Measurements from ENCODE around the gene ZNF547. TPM values are rescaled to one million over a fixed set of nuclear protein-coding genes. Genes with fewer than 3 reads are reported as not detected.
"Not testable (repeated sequence)": the region's sequence is repeated elsewhere in the genome, so short reads cannot be mapped to it uniquely, and the experiment has no call there.

ZNF547 gene
- total RNA-seq, 1 donor from 2014 or later, result 5.2 TPM

DNA sequence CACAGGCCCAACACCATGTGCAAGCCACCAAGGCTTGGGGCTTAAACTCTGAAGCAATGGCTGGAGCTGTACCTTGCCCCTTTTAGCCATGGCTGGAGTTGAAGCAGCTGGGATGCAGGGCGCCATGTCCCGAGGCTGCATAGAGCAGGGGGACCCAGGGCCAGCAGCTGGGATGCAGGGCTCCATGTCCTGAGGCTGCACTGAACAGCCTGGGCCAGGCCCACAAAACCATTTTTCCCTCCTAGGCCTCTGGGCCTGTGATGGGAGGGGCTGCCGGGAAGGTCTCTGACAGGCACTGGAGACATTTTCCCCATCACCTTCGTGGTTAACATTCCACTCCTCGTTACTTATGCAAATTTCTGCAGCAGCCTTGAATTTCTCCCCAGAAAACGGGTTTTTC is 10.8 kb downstream of the ZNF547 start:
- peaks cover 81% of the 10 kb centered on the region for H3K36me3 Mint-ChIP-seq (ENCODE audit: low read depth)

DNA sequence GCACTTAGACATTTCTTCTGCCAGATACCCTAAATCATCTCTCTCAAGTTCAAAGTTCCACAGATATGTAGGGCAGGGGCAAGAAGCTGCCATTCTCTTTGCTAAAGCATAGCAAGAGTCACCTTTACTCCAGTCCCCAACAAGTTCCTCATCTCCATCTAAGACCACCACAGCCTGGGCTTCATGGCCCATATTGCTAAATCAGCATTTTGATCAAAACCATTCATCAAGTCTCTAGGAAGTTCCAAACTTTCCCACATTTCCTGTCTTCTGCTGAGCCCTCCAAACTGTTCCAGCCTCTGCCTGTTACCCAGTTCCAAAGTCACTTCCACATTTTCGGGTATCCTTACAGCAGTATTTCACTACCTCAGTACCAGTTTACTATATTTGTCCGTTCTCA is 11.3 kb downstream of the ZNF547 start:
- Mint-ChIP-seq H3K9me3 (peaks cover 19% of the 10 kb centered on the region), H3K36me3 (ENCODE audit: low read depth) (peaks cover 82% of the 10 kb centered on the region)
- H3K4me1 Mint-ChIP-seq; H3K27me3 Mint-ChIP-seq (ENCODE audit: low read depth); H3K4me3 Mint-ChIP-seq; H3K27ac Mint-ChIP-seq (ENCODE audit: unreplicated experiment); DNase-seq (ENCODE audit: low read depth, low spot score): not testable (repeated sequence)

More for the DNA sequence above, 10.8 kb downstream of the ZNF547 start:
- Mint-ChIP-seq H3K27ac (ENCODE audit: unreplicated experiment) (no peak overlapping the region), H3K4me1 (no peaks in the 10 kb centered on the region), H3K4me3 (no peak overlapping the region), H3K9me3 (peaks cover 14% of the 10 kb centered on the region), H3K27me3 (ENCODE audit: low read depth) (no peaks in the 10 kb centered on the region)
- DNase-seq (ENCODE audit: low read depth, low spot score), result no peak
- TF ChIP-seq, protein P1, sequence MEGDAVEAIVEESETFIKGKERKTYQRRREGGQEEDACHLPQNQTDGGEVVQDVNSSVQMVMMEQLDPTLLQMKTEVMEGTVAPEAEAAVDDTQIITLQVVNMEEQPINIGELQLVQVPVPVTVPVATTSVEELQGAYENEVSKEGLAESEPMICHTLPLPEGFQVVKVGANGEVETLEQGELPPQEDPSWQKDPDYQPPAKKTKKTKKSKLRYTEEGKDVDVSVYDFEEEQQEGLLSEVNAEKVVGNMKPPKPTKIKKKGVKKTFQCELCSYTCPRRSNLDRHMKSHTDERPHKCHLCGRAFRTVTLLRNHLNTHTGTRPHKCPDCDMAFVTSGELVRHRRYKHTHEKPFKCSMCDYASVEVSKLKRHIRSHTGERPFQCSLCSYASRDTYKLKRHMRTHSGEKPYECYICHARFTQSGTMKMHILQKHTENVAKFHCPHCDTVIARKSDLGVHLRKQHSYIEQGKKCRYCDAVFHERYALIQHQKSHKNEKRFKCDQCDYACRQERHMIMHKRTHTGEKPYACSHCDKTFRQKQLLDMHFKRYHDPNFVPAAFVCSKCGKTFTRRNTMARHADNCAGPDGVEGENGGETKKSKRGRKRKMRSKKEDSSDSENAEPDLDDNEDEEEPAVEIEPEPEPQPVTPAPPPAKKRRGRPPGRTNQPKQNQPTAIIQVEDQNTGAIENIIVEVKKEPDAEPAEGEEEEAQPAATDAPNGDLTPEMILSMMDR (conservative IDR thresholded peaks at IDR 0.05), result no peak

DNA sequence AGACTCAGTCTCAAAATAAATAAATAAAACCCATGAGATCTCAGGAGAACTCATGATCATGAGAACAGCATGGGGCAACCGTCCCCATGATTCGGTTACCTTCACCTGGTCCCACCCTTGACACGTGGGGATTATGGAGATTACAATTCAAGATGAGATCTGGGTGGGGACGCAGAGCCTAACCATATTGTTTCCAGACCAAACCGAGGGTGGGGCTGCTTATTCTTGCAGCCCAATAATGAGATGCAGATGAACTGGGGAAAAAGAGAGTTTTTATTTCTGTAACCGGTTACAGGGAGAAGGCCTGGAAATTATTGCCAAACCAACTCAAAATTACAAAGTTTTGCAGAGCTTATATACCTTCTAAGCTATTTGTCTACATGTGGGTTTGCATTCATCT is 12.8 kb downstream of the ZNF547 start:
- H3K27ac Mint-ChIP-seq (ENCODE audit: unreplicated experiment), result no peak overlapping the region
- DNase-seq (ENCODE audit: low read depth, low spot score), result no peak
- TF ChIP-seq, protein P1 (conservative IDR thresholded peaks at IDR 0.05), result no peak
- no peaks in the 10 kb centered on the region for H3K27me3 Mint-ChIP-seq (ENCODE audit: low read depth)
- H3K9me3 Mint-ChIP-seq, result peaks cover 26% of the 10 kb centered on the region
- no peaks in the 10 kb centered on the region for H3K4me1 Mint-ChIP-seq
- no peak overlapping the region for H3K4me3 Mint-ChIP-seq
- H3K36me3 Mint-ChIP-seq (ENCODE audit: low read depth), result peaks cover 86% of the 10 kb centered on the region

DNA sequence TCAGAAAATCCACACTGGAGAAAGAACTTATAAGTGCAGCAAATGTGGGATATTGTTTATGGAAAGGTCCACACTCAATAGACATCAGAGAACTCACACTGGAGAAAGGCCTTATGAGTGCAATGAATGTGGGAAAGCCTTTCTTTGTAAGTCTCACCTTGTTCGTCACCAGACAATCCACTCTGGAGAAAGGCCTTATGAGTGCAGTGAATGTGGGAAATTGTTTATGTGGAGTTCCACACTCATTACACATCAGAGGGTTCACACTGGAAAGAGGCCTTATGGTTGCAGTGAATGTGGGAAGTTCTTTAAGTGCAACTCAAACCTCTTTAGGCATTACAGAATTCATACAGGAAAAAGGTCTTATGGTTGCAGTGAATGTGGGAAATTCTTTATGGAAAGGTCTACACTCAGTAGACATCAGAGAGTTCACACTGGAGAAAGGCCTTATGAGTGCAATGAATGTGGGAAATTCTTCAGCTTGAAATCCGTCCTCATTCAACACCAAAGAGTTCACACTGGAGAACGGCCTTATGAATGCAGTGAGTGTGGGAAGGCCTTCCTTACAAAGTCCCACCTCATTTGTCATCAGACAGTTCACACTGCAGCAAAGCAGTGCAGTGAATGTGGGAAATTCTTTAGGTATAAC is 14.3 kb downstream of the ZNF547 start:
- Mint-ChIP-seq H3K27me3 (ENCODE audit: low read depth) (no peaks in the 10 kb centered on the region), H3K4me3 (no peak overlapping the region), H3K36me3 (ENCODE audit: low read depth) (peaks cover 75% of the 10 kb centered on the region), H3K27ac (ENCODE audit: unreplicated experiment) (no peak overlapping the region), H3K9me3 (peaks cover 26% of the 10 kb centered on the region), H3K4me1 (no peaks in the 10 kb centered on the region)
- TF ChIP-seq, protein P1 (conservative IDR thresholded peaks at IDR 0.05), result no peak
- DNase-seq (ENCODE audit: low read depth, low spot score), result no peak

DNA sequence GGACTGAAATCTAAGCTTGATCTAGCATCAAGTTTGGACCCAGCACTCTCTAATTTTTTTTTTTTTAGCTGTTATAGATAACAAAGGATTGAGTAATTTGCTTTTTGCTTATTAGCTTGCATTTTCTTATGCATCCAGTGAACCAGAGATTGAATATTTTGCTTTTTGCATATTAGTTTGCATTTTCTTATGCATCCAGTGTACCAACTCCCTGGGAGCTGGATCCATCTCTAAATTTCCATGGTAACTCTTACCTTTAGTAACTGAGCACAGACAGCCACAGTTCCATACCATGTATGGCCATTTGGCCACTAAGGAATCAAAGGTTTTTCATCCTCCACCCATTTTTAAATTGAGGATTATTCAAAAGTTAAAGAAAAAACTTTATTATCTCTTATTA is 17.6 kb downstream of the ZNF547 start:
- peaks cover 45% of the 10 kb centered on the region for H3K36me3 Mint-ChIP-seq (ENCODE audit: low read depth)

More for the DNA sequence above, 17.6 kb downstream of the ZNF547 start:
- Mint-ChIP-seq H3K27ac (ENCODE audit: unreplicated experiment) (no peak overlapping the region), H3K4me1 (no peaks in the 10 kb centered on the region), H3K27me3 (ENCODE audit: low read depth) (peaks cover 8% of the 10 kb centered on the region), H3K4me3 (no peak overlapping the region), H3K9me3 (peaks cover 17% of the 10 kb centered on the region)
- TF ChIP-seq, protein P1 (conservative IDR thresholded peaks at IDR 0.05), result no peak
- no peak for DNase-seq (ENCODE audit: low read depth, low spot score)

All from neural crest cell (in vitro differentiated cells).